Measurements from ENCODE around the gene CXorf38.

CXorf38 gene, protein sequence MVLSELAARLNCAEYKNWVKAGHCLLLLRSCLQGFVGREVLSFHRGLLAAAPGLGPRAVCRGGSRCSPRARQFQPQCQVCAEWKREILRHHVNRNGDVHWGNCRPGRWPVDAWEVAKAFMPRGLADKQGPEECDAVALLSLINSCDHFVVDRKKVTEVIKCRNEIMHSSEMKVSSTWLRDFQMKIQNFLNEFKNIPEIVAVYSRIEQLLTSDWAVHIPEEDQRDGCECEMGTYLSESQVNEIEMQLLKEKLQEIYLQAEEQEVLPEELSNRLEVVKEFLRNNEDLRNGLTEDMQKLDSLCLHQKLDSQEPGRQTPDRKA

GRCh38 chrX:40647307-40648197 lies at the start of gene CXorf38:
TSS of gene CXorf38 (minus strand) at chrX:40647561. CDS start at chrX:40647520, 41 bp downstream.
- ATAC-seq (peak; percentile 83), DNase-seq (peak; percentile 89 to 91)
- no peaks in the 10 kb centered on the region for H3K27me3 Mint-ChIP-seq
- H3K9me3 Mint-ChIP-seq: no peaks in the 10 kb centered on the region
- peaks cover 24% of the 10 kb centered on the region for H3K4me1 Mint-ChIP-seq
- peak within 1 kb of the TSS; percentile 91 to 97 for H3K27ac Mint-ChIP-seq
- peak within 1 kb of the TSS; percentile 86 to 97 for H3K4me3 Mint-ChIP-seq

GRCh38 chrX:40694802-40695201 lies 47.4 kb upstream of the CXorf38 start:
- Mint-ChIP-seq H3K4me1 (no peaks in the 10 kb centered on the region), H3K27ac (peak overlapping the region in 1 of 2 donors; percentile 46), H3K27me3 (no peaks in the 10 kb centered on the region), H3K4me3 (no peak overlapping the region), H3K9me3 (no peaks in the 10 kb centered on the region)
- ATAC-seq (no peak), DNase-seq (no peak)

DNA sequence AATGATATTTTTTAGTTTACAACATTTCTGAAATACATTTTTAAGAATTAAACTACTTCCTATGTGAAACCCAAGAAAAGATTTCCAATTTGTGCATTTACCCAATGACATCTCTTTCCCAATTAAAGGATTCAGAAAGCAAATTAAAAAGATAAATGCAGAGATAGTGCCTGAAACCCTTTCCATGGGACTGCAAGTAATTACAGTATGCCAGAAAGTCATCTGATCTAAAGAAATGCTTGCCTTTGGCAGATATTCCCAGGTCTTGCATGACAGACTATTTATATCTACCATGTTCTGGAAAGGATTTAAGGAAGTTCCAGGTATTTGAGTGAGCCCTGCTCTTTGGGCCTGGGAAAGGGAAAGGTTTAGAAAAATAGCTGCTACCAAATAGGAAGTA lies 41.6 kb upstream of the CXorf38 start:
- no peak overlapping the region for H3K4me3 Mint-ChIP-seq
- no peaks in the 10 kb centered on the region for H3K27me3 Mint-ChIP-seq
- no peak overlapping the region for H3K27ac Mint-ChIP-seq
- H3K4me1 Mint-ChIP-seq: peaks cover 15% of the 10 kb centered on the region
- H3K9me3 Mint-ChIP-seq: no peaks in the 10 kb centered on the region
- ATAC-seq (no peak), DNase-seq (no peak)

DNA sequence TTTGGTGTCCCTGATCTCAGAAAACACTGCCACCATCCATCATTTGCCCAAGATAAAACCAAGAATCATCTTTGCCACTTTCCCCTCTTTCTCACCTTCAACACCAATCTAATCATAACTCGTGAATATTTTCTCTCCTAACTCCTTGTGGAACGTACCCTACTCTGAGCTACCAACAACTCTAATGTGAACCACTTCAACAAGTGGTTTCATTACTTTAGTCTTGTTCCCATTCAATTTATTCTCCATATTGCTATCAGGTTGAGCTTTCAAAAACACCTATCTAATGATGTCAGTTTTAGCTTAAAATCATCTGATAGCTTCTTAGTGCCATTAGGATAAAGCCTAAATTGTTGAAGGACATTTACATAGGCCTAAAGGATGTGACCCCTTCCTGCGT lies 39.8 kb upstream of the CXorf38 start:
- H3K9me3 Mint-ChIP-seq: no peaks in the 10 kb centered on the region
- no peaks in the 10 kb centered on the region for H3K27me3 Mint-ChIP-seq
- no peak overlapping the region for H3K27ac Mint-ChIP-seq
- DNase-seq: no peak
- no peak for ATAC-seq
- peaks cover 15% of the 10 kb centered on the region for H3K4me1 Mint-ChIP-seq
- H3K4me3 Mint-ChIP-seq: no peak overlapping the region

- Mint-ChIP-seq H3K4me1 (peaks cover 15% of the 10 kb centered on the region), H3K4me3 (no peak overlapping the region), H3K27ac (peak overlapping the region in 1 of 2 donors; percentile 72), H3K9me3 (no peaks in the 10 kb centered on the region), H3K27me3 (no peaks in the 10 kb centered on the region)
- DNase-seq: no peak
- no peak for ATAC-seq
Measured at GRCh38 chrX:40685362-40685918, 38.1 kb upstream of the CXorf38 start.

GRCh38 chrX:40684092-40684491 lies 36.7 kb upstream of the CXorf38 start:
- no peak for ATAC-seq
- DNase-seq: no peak
- Mint-ChIP-seq H3K4me1 (peaks cover 15% of the 10 kb centered on the region), H3K4me3 (no peak overlapping the region), H3K27me3 (no peaks in the 10 kb centered on the region), H3K9me3 (no peaks in the 10 kb centered on the region), H3K27ac (no peak overlapping the region)

DNA sequence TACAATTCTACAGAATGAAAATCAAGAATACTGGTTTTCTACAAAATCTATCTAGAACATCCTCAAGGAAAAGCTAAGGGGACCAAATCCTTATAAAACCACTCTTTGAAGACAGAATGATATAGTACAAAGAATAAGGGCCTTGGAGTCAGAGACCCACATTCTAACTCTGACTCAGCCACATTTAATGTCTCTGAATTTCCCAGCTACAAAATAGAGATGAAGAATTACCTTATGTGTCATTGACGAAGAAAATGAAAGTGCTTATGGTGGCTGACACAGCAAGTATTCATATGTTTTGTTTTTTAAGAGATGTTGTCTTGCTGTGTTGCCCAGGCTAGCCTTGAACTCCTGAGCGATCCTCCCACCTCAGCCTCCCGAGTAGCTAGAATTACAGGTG lies 35.9 kb upstream of the CXorf38 start:
- H3K4me1 Mint-ChIP-seq: peaks cover 15% of the 10 kb centered on the region
- no peak for ATAC-seq
- no peak overlapping the region for H3K27ac Mint-ChIP-seq
- H3K4me3 Mint-ChIP-seq: no peak overlapping the region
- no peaks in the 10 kb centered on the region for H3K9me3 Mint-ChIP-seq
- H3K27me3 Mint-ChIP-seq: no peaks in the 10 kb centered on the region
- no peak for DNase-seq

- DNase-seq: no peak
- ATAC-seq: no peak
- Mint-ChIP-seq H3K4me1 (no peaks in the 10 kb centered on the region), H3K27me3 (no peaks in the 10 kb centered on the region), H3K4me3 (no peak overlapping the region), H3K9me3 (no peaks in the 10 kb centered on the region), H3K27ac (no peak overlapping the region)
Measured at GRCh38 chrX:40671126-40671525, 23.8 kb upstream of the CXorf38 start.

DNA sequence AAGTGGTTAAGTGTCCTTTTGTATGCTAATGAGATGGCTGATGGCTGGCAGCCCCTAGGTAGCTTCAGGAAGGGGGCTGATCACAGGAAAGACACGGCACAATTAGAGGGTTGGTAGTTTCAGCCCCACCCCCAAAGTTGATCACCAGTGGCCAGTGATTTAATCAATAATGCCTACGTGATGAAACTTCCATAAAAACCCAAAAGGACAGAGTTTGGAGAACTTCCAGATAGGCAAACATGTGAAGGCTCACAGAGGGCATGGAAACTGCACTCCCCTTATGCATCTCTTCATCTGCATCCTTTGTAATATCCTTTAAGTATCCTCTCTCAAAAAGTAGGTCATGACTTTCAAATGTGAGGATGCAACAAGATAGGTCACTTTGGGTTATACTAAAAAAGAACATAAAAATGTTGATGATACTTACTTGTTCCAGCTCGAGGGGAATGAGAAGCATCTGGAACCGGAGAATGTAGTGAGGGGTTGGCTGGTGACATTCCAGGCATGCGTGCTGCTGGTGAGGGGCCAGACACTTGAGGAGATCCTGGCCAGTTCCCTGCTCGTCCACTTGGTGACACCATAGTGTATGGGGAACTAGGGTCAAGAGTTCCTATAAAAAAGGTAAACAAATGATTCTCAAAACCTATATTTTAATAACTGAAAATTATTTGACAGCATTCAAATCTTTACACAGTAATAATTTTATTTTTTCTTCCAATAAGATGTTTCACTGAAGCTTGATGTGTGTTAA lies 16.7 kb upstream of the CXorf38 start:
- Mint-ChIP-seq H3K27ac (peak overlapping the region in 1 of 2 donors; percentile 72), H3K4me1 (peaks cover 6% of the 10 kb centered on the region), H3K9me3 (no peaks in the 10 kb centered on the region), H3K27me3 (no peaks in the 10 kb centered on the region), H3K4me3 (no peak overlapping the region)
- no peak for DNase-seq
- no peak for ATAC-seq

DNA sequence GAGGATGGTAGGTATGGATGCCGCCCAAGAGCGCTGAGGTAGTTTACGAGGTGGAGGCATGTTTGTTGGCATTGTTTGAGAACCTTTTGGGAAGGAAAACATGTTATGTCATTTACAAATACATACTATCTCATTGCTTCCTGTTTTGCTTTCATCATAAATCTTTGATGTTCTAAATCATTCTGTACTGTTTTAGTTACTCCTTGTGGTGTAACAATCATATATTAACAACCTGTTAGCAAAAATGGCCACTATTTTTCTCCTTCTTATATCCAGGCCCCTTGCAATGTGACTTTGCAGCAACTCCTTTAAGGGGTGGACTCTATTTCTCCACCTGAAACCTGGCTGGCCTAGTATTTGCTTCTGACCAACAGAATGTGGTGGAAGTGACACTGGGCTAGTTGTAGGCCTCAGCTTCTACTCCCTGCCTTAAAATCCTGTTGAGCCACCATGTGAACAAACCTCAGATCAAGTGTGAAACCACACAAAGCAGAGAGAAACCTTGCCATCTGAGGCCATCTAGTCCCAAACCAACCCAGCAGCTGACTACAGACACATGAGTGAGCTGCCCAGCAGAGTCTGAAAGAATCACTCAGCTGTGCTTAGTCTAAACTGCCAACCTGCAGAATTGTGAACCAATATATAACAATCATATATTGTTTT lies 15.8 kb upstream of the CXorf38 start:
- Mint-ChIP-seq H3K27ac (no peak overlapping the region), H3K9me3 (no peaks in the 10 kb centered on the region), H3K4me1 (peaks cover 6% of the 10 kb centered on the region), H3K27me3 (no peaks in the 10 kb centered on the region), H3K4me3 (no peak overlapping the region)
- DNase-seq: no peak
- no peak for ATAC-seq

DNA sequence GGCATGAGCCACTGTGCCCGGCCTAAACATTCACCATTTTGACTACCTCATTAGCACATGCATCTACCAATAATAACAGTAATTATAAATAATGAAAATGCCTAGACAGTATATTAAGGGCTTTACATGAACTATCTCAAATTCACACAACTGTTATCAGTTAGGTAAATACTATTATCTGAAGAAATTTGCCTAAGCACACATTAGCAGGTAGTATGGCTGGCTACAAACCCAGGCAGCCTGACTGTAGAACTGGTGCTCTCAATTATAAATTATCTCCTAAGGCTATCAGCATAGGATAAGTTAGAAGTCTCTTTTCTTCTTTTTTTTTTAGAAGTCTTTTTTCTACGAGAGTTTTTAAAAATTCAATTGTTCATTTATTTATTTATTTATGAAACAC lies 14.1 kb upstream of the CXorf38 start:
- ATAC-seq: no peak
- no peak overlapping the region for H3K27ac Mint-ChIP-seq
- DNase-seq: no peak

GRCh38 chrX:40660381-40660780 lies 13.0 kb upstream of the CXorf38 start:
- no peak overlapping the region for H3K4me3 Mint-ChIP-seq
- no peaks in the 10 kb centered on the region for H3K9me3 Mint-ChIP-seq
- no peak for DNase-seq
- H3K27me3 Mint-ChIP-seq: no peaks in the 10 kb centered on the region
- no peak for ATAC-seq
- H3K4me1 Mint-ChIP-seq: peaks cover 6% of the 10 kb centered on the region
- no peak overlapping the region for H3K27ac Mint-ChIP-seq

More for the DNA sequence above, 14.1 kb upstream of the CXorf38 start:
- Mint-ChIP-seq H3K27me3 (no peaks in the 10 kb centered on the region), H3K9me3 (no peaks in the 10 kb centered on the region), H3K4me1 (peaks cover 6% of the 10 kb centered on the region), H3K4me3 (no peak overlapping the region)

DNA sequence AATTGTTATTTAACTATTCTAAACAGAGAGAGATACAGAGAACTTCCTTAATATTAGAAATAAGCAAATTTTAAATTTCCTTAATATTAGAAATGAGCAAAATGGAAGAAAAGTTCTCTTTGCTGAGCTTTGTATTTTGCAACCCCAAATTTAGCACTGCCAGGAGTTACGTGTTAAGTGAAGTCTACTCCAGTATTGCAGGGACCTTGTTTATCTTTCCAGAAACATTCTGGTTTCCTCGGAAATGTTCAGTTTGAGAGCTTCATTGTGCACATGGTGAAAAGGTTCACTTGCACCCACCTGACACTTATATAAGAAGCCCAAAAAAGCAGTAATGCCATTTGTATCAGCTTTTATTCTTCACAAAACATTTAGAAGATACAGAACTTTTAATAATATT lies 6.2 kb upstream of the CXorf38 start:
- H3K27me3 Mint-ChIP-seq: no peaks in the 10 kb centered on the region
- peaks cover 6% of the 10 kb centered on the region for H3K4me1 Mint-ChIP-seq
- no peak overlapping the region for H3K4me3 Mint-ChIP-seq
- ATAC-seq: no peak
- no peak for DNase-seq
- H3K9me3 Mint-ChIP-seq: no peaks in the 10 kb centered on the region
- H3K27ac Mint-ChIP-seq: no peak overlapping the region

- DNase-seq (no peak), ATAC-seq (no peak)
- no peaks in the 10 kb centered on the region for H3K9me3 Mint-ChIP-seq
Measured at GRCh38 chrX:40652664-40653063, 5.3 kb upstream of the CXorf38 start.

More at GRCh38 chrX:40652664-40653063, 5.3 kb upstream of the CXorf38 start:
- H3K27me3 Mint-ChIP-seq: no peaks in the 10 kb centered on the region
- H3K4me1 Mint-ChIP-seq: peaks cover 6% of the 10 kb centered on the region
- no peak overlapping the region for H3K27ac Mint-ChIP-seq
- no peak overlapping the region for H3K4me3 Mint-ChIP-seq
